Lower leg skin (tissue), 3 donors: ENCODE results near the gene RASSF5.

ENCODE experiments used
- CTCF ChIP-seq, 3 donors: fragments of 450-650 bp; IDR thresholded peaks; one replicate each; pipeline ENCODE4 v1.5.1; 2016; ENCODE audit warnings: antibody characterized with exemption in 3 of 3, mild to moderate bottlenecking in 3 of 3, moderate library complexity in 2 of 3
- POLR2A ChIP-seq, 2 donors: fragments of 450-650 bp; IDR thresholded peaks; one replicate each; pipeline ENCODE4 v1.6.1; 2016 to 2017; ENCODE audit warnings: antibody characterized with exemption in 2 of 2, mild to moderate bottlenecking in 1 of 2, moderate library complexity in 1 of 2

DNA sequence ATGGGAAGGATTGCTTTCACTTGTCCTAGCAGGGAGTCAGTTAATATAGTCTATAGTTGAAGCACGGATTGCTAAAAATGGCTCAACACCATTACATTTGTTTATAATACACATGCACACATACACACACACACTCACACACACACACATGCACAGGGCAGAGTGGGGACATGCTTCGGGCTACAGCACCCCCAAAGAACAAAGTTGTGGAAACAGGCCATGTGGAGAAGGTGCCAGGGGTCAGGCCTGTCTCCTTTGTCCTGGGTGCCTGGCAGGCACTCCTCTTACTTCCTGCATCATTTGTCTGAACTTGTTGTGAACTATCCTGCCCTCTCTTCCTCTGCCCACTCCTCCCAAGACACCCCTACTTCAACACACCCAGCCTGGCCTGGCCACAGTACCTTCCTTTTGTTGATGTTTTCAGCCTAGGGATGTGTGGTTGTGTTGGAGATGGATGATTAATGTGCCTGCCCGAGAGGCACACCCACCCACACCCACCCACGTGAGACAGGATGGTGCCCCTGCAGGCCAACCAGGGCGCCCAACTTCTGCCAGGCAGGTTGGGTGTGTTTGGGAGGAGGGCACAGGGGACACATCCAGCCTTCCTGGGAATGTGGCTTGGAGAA, 17.5 kb downstream of the RASSF5 start:
- TF ChIP-seq POLR2A (IDR thresholded peaks at IDR 0.05) (no peak), CTCF (IDR thresholded peaks at IDR 0.05) (no peak)
